ENCODE data around the gene TUBGCP2. TPM values are rescaled to one million over a fixed set of nuclear protein-coding genes. Genes with fewer than 3 reads are reported as not detected.
A peak's percentile ranks its signal among the peaks of the same experiment; 100 is the strongest.

The TUBGCP2 gene, protein sequence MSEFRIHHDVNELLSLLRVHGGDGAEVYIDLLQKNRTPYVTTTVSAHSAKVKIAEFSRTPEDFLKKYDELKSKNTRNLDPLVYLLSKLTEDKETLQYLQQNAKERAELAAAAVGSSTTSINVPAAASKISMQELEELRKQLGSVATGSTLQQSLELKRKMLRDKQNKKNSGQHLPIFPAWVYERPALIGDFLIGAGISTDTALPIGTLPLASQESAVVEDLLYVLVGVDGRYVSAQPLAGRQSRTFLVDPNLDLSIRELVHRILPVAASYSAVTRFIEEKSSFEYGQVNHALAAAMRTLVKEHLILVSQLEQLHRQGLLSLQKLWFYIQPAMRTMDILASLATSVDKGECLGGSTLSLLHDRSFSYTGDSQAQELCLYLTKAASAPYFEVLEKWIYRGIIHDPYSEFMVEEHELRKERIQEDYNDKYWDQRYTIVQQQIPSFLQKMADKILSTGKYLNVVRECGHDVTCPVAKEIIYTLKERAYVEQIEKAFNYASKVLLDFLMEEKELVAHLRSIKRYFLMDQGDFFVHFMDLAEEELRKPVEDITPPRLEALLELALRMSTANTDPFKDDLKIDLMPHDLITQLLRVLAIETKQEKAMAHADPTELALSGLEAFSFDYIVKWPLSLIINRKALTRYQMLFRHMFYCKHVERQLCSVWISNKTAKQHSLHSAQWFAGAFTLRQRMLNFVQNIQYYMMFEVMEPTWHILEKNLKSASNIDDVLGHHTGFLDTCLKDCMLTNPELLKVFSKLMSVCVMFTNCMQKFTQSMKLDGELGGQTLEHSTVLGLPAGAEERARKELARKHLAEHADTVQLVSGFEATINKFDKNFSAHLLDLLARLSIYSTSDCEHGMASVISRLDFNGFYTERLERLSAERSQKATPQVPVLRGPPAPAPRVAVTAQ
- total RNA-seq = 58.6 and 66.7 TPM in 2 replicates

DNA sequence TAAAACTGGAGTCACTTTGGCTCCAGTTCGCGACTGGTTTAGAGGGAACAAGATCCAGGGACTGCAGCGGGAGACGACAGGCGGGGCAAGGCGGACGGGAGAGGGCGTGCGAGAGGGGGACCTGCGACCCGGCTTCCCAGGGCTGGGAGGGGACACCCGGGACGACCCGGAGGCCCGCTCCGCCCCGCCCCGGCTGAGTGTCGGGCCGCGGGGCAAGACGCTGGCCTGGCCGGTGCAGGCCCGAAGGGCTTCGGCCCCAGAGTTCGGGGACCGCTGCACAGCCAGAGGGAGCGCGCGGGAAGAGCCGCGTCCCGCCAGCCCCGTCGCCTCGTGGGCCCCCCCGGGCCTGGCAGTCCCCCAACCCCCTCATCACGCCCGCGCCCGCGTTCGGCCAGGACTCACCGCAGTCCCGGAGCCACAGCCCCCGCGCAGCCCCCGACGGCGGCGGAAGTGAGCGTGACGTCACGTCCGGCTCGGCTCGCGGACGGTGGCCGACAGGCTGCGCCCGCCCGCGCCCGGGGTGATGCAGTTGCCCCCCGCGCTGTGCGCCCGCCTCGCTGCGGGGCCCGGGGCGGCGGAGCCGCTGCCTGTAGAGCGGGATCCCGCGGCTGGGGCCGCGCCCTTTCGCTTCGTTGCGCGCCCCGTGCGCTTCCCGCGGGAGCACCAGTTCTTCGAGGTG is at the start of gene TUBGCP2, which contains the start of gene ZNF511:
TSS of gene TUBGCP2 (minus strand) at position 452 of the 679 bp plus-strand sequence. CDS start 5,931 bp downstream, outside the sequence.
TSS of gene ZNF511 (plus strand) at position 494 of the 679 bp plus-strand sequence. CDS start at position 524, 30 bp downstream.
- peak within 1 kb of the TSS; percentile 94 for H3K4me3 Mint-ChIP-seq
- TF ChIP-seq, protein P1, sequence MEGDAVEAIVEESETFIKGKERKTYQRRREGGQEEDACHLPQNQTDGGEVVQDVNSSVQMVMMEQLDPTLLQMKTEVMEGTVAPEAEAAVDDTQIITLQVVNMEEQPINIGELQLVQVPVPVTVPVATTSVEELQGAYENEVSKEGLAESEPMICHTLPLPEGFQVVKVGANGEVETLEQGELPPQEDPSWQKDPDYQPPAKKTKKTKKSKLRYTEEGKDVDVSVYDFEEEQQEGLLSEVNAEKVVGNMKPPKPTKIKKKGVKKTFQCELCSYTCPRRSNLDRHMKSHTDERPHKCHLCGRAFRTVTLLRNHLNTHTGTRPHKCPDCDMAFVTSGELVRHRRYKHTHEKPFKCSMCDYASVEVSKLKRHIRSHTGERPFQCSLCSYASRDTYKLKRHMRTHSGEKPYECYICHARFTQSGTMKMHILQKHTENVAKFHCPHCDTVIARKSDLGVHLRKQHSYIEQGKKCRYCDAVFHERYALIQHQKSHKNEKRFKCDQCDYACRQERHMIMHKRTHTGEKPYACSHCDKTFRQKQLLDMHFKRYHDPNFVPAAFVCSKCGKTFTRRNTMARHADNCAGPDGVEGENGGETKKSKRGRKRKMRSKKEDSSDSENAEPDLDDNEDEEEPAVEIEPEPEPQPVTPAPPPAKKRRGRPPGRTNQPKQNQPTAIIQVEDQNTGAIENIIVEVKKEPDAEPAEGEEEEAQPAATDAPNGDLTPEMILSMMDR (IDR thresholded peaks at IDR 0.05) = no peak
- ChIA-PET POLR2A (interaction anchor here (1.2 to 1.7 kb wide), 2 partner anchors 29 to 32 kb away, joined by 3 to 13 read pairs; partner anchors contain the start of gene ADAM8), CTCF (interaction anchor here (0.6 to 2.2 kb wide), 9 partner anchors 12 to 165 kb away, joined by 3 to 7 read pairs (median 5); partner anchors contain the start of gene ADAM8)
- H3K27me3 Mint-ChIP-seq = no peaks in the 10 kb centered on the region
- H3K27ac Mint-ChIP-seq = peak within 1 kb of the TSS; percentile 96
- peaks cover 45% of the 10 kb centered on the region for H3K36me3 Mint-ChIP-seq (ENCODE audit: low read depth)
- DNase-seq (peak; percentile 95), ATAC-seq (ENCODE audit: low read depth) (peak; percentile 66)
- H3K4me1 Mint-ChIP-seq = peaks cover 33% of the 10 kb centered on the region
- H3K9me3 Mint-ChIP-seq = no peaks in the 10 kb centered on the region
- intact Hi-C loops (cut with micrococcal nuclease) = loop anchor here (1.0 to 5.0 kb wide), 4 partner anchors 33 to 1001 kb away; partner anchors contain the start of genes ECHS1 and STK32C

- ChIA-PET CTCF (interaction anchor here (0.6 kb wide), 1 partner anchor 28 kb away, joined by 3 read pairs; no protein-coding TSS in a partner anchor), POLR2A (interaction anchor here (0.6 to 3.0 kb wide), 11 partner anchors 9 to 80 kb away, joined by 3 to 19 read pairs (median 8); partner anchors contain the start of genes CALY, ECHS1, MTG1 and PAOX)
- intact Hi-C loops (cut with micrococcal nuclease) = loop anchor here (1.0 to 2.0 kb wide), 5 partner anchors 16 to 37 kb away; partner anchors contain the start of genes CALY, ECHS1, MTG1 and PAOX
- H3K4me3 Mint-ChIP-seq = peak within 1 kb of the TSS; percentile 80
- TF ChIP-seq, protein P1 (IDR thresholded peaks at IDR 0.05) = no peak
- H3K27ac Mint-ChIP-seq = peak within 1 kb of the TSS; percentile 69
- no peaks in the 10 kb centered on the region for H3K27me3 Mint-ChIP-seq
- H3K4me1 Mint-ChIP-seq = peaks cover 31% of the 10 kb centered on the region
- DNase-seq = peak; percentile 82
- H3K9me3 Mint-ChIP-seq = no peaks in the 10 kb centered on the region
- peak; percentile 87 for ATAC-seq (ENCODE audit: low read depth)
- H3K36me3 Mint-ChIP-seq (ENCODE audit: low read depth) = peaks cover 8% of the 10 kb centered on the region
These were observed 48.9 kb upstream of the TUBGCP2 start, which contains the start of gene FUOM for GRCh38 chr10:133357285-133358161. TSS of gene FUOM (minus strand) at chr10:133358019. CDS start at chr10:133358007, 12 bp downstream.

GRCh38 chr10:133356549-133357284 is 48.0 kb upstream of the TUBGCP2 start:
- no peaks in the 10 kb centered on the region for H3K27me3 Mint-ChIP-seq
- peak overlapping the region; percentile 79 for H3K4me3 Mint-ChIP-seq
- intact Hi-C loops (cut with micrococcal nuclease) = loop anchor here (1.0 to 2.0 kb wide), 3 partner anchors 20 to 38 kb away; partner anchors contain the start of genes CALY, MTG1 and PAOX
- ChIA-PET POLR2A (interaction anchor here (0.7 to 3.0 kb wide), 9 partner anchors 9 to 38 kb away, joined by 3 to 19 read pairs (median 8); partner anchors contain the start of genes CALY, ECHS1, MTG1 and PAOX), CTCF (no interaction called here)
- TF ChIP-seq, protein P1 (IDR thresholded peaks at IDR 0.05) = no peak
- peaks cover 25% of the 10 kb centered on the region for H3K4me1 Mint-ChIP-seq
- H3K9me3 Mint-ChIP-seq = no peaks in the 10 kb centered on the region
- DNase-seq = no peak
- H3K36me3 Mint-ChIP-seq (ENCODE audit: low read depth) = no peaks in the 10 kb centered on the region
- no peak overlapping the region for H3K27ac Mint-ChIP-seq
- no peak for ATAC-seq (ENCODE audit: low read depth)
